Left ventricle myocardium inferior (tissue), 1 donor: Measurements from ENCODE around the gene NCK2. TPM values are rescaled to one million over a fixed set of nuclear protein-coding genes. Genes with fewer than 3 reads are reported as not detected.
"Not testable (repeated sequence)": the region's sequence is repeated elsewhere in the genome, so short reads cannot be mapped to it uniquely, and the experiment has no call there.

ENCODE experiments used
- DNase-seq: peaks from one replicate; pipeline ENCODE4 v3.0.0-alpha.2; 2020
- H3K27ac ChIP-seq: fragments of 200-600 bp; replicated peaks from 2 replicates; pipeline ENCODE4 v1.8.0; 2021
- H3K27me3 ChIP-seq: fragments of 200-600 bp; 2 replicates; pipeline ENCODE4 v1.8.0; 2021; ENCODE audit warnings: low read depth
- H3K36me3 ChIP-seq: fragments of 200-600 bp; 2 replicates; pipeline ENCODE4 v1.8.0; 2021
- H3K4me1 ChIP-seq: fragments of 200-600 bp; 2 replicates; pipeline ENCODE4 v1.8.0; 2021
- H3K4me3 ChIP-seq: fragments of 200-600 bp; 2 replicates; pipeline ENCODE4 v1.8.0; 2021; ENCODE audit warnings: mild to moderate bottlenecking, moderate library complexity
- H3K9me3 ChIP-seq: fragments of 200-600 bp; replicated peaks from 2 replicates; pipeline ENCODE4 v1.8.0; 2021
- intact Hi-C: fragments of 100-400 bp; cut with micrococcal nuclease; formaldehyde crosslinking; loops from one replicate; pipeline ENCODE4 v1.11.0; 2022
- total RNA-seq: library from RNA; stranded (reverse); fragmentation: NEBNext Ultra II Directional; extraction: Animal tissue kit (Norgen Biotek cat#: 25700); gene quantifications from one replicate; pipeline ENCODE4 v1.2.1, GENCODE V29; 2021
- TF ChIP-seq, protein P1 (sequence below): fragments of 200-600 bp; IDR thresholded peaks from 2 replicates; pipeline ENCODE4 v1.8.0; 2021; ENCODE audit warnings: antibody characterized with exemption, mild to moderate bottlenecking, borderline replicate concordance
- donor health status: DM: no; HTN: yes; CAD: no; lungs with severe emphysema.

The NCK2 gene
- total RNA-seq, 1 donor from 2014 or later, result 24.7 TPM

DNA sequence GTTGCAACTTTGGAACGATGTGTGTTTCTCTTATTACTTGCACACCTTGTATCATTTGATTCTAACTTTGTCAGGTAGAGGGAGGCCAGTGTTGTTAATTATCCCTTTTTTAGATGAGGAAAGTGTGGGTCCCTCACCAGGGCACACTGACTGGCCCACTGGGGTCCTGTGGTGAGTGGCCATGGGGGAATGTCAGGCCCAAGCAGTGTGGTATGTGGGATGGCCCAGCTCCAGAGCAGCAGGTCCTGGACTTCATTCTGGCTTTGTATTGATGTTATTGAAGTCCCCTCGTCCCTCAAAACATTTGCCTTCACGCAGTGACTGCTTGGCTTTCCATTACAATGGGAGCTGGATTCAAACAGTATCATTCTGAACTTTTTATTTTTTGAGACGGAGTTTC, 11.7 kb downstream of the NCK2 start:
- DNase-seq, result no peak
- TF ChIP-seq, protein P1, sequence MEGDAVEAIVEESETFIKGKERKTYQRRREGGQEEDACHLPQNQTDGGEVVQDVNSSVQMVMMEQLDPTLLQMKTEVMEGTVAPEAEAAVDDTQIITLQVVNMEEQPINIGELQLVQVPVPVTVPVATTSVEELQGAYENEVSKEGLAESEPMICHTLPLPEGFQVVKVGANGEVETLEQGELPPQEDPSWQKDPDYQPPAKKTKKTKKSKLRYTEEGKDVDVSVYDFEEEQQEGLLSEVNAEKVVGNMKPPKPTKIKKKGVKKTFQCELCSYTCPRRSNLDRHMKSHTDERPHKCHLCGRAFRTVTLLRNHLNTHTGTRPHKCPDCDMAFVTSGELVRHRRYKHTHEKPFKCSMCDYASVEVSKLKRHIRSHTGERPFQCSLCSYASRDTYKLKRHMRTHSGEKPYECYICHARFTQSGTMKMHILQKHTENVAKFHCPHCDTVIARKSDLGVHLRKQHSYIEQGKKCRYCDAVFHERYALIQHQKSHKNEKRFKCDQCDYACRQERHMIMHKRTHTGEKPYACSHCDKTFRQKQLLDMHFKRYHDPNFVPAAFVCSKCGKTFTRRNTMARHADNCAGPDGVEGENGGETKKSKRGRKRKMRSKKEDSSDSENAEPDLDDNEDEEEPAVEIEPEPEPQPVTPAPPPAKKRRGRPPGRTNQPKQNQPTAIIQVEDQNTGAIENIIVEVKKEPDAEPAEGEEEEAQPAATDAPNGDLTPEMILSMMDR, result no peak
- H3K27me3 ChIP-seq, result no peaks in the 10 kb centered on the region
- H3K27ac ChIP-seq, result no peak overlapping the region
- intact Hi-C loops, result no loop called here
- H3K9me3 ChIP-seq, result no peaks in the 10 kb centered on the region
- H3K4me3 ChIP-seq, result no peak overlapping the region
- no peaks in the 10 kb centered on the region for H3K36me3 ChIP-seq
- H3K4me1 ChIP-seq, result peaks cover 65% of the 10 kb centered on the region

DNA sequence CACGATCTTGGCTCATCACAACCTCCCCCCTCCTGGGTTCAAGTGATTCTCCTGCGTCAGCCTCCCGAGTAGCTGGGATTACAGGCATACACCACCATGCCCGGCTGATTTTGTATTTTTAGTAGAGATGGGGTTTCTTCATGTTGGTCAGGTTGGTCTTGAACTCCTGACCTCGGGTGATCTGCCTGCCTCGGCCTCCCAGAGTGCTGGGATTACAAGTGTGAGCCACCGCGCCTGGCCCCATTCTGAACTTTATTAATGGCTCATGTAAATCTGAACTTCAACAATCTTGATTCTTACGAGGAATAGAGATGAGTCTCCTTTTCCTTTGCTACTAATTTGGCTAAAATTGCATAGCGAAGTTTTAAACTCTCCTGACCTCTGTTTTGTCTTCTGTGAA, 12.2 kb downstream of the NCK2 start:
- H3K36me3 ChIP-seq, H3K27ac ChIP-seq, intact Hi-C loops, H3K9me3 ChIP-seq, DNase-seq, H3K27me3 ChIP-seq, H3K4me3 ChIP-seq: not testable (repeated sequence)
- peaks cover 66% of the 10 kb centered on the region for H3K4me1 ChIP-seq

DNA sequence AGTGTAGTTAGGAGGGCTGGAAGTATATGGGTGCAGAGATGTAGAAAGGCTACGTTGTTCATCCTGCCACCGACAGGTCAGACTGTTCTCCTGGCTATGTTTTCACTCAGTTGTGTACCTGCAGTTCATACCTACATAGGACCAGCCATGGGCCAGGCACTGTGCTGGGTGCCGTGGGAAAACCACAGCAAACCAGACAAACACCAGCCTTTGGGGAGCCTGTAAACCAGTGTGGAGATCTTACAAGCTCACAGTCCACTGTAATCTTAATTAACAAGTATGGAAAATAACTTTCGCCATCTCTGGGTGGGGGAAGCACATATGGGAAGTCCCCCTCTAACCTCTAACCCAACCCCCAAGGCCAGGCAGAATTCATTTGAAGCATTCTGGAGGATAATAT, 12.7 kb downstream of the NCK2 start:
- H3K27ac ChIP-seq, result no peak overlapping the region
- intact Hi-C loops, result no loop called here
- H3K9me3 ChIP-seq, result no peaks in the 10 kb centered on the region
- no peak for DNase-seq
- H3K4me1 ChIP-seq, result peaks cover 72% of the 10 kb centered on the region
- TF ChIP-seq, protein P1, result no peak
- H3K36me3 ChIP-seq, result no peaks in the 10 kb centered on the region
- no peak overlapping the region for H3K4me3 ChIP-seq
- no peaks in the 10 kb centered on the region for H3K27me3 ChIP-seq

DNA sequence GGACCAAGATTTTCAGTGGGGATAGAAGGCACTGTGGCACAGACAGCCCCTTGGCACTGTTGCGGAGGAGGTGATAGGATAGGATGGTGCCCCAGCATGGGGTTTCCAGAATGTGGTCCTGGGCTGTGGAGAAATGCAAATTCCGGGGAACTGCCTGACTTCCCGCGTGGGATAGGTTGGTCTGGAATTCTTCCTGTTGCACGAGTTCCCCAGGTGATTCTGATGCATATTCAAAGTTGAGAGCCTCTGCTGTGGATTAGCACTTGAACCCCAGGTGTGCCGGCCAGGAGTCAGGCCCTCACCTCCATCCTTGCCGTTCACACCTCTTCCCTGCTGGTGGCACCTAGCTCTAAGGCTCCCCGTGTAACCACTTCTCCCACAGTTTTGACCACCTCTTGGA, 15.5 kb downstream of the NCK2 start:
- H3K9me3 ChIP-seq, result no peaks in the 10 kb centered on the region
- TF ChIP-seq, protein P1, result no peak
- no peak overlapping the region for H3K4me3 ChIP-seq
- no peak overlapping the region for H3K27ac ChIP-seq
- H3K36me3 ChIP-seq, result no peaks in the 10 kb centered on the region
- no peaks in the 10 kb centered on the region for H3K27me3 ChIP-seq
- DNase-seq, result no peak
- intact Hi-C loops, result no loop called here
- H3K4me1 ChIP-seq, result peaks cover 67% of the 10 kb centered on the region

DNA sequence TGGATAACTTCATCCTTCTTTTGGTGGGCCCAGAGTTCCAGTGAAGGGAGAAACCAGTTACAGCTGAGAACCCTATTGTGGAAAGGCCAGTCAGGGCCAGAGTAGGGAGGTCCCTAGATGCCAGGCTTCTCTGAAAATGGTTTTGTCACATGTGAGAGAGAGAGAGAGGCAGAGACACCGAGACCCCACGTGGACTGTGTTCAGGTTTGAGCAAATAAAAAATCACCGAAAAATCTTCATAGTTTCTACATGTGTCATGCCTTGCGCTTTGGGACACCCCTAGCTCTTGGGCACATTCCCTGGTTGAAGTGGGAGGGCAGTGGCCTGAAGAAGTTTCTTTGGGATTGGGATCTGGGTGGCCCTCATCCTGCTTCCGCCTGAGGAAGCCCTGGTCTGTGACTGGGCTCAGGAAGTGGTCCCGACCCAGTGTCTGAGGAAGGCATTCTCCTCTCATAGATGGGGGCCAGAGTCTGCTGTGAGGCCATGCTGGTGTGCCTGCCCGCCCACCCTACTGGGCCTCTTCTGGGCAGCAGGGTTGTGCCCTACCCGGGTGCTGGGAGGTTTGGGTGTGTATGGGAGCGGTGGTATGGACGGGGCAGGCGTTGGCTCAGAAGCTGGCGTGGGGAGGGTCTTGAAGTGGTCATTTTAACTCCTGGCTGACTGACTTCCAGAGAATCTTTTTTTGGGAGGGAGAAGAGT, 16.1 kb downstream of the NCK2 start:
- no peak overlapping the region for H3K4me3 ChIP-seq

DNA sequence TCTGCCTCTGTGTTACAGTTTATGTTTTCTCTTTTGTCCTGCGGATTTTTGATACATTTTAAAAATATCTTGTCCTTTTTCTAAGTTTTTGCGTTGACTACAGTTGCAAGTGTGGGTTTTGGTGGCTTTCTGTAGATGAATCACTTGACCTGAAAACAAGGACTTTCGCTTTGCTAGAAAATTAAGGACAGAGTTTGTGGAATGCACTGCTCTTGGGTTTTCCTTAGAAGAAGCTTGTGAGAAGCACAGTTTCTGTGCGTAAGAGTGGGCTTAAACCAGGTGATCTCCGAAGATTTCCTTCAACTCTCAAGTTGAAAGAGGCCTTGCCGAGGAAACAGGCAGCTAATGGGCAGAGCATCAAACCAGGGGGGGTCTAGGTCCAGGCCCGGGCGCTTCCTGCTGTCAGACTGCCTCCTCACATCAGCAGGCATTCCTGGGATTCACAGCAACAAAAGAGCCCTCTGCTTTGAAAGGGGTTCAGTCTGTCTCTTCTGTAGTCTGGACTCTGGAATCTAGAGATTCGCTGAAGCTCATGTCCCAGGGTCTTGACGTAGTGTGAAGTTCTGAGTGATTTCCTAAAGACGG, 17.3 kb downstream of the NCK2 start:
- intact Hi-C loops, result no loop called here
- Histone ChIP-seq H3K4me1 (peaks cover 50% of the 10 kb centered on the region), H3K9me3 (no peaks in the 10 kb centered on the region), H3K27ac (no peak overlapping the region), H3K4me3 (no peak overlapping the region), H3K27me3 (no peaks in the 10 kb centered on the region), H3K36me3 (peaks cover 5% of the 10 kb centered on the region)
- no peak for DNase-seq
- TF ChIP-seq, protein P1, result no peak

More for the DNA sequence above, 16.1 kb downstream of the NCK2 start:
- TF ChIP-seq, protein P1, result no peak
- DNase-seq, result no peak
- intact Hi-C loops, result no loop called here
- peaks cover 61% of the 10 kb centered on the region for H3K4me1 ChIP-seq
- no peaks in the 10 kb centered on the region for H3K9me3 ChIP-seq
- no peak overlapping the region for H3K27ac ChIP-seq
- no peaks in the 10 kb centered on the region for H3K36me3 ChIP-seq
- H3K27me3 ChIP-seq, result no peaks in the 10 kb centered on the region
